IMR-90 (cell line): ENCODE data around the gene SERF1A. TPM values are rescaled to one million over a fixed set of nuclear protein-coding genes. Genes with fewer than 3 reads are reported as not detected.
"Not testable (repeated sequence)": the region's sequence is repeated elsewhere in the genome, so short reads cannot be mapped to it uniquely, and the experiment has no call there.

ENCODE experiments used
- ATAC-seq: fragments of 200-7000 bp; cut with Tn5 transposase; 2 replicates; pipeline ENCODE4 v1.9.1; 2020; ENCODE audit warnings: low read depth, mild to moderate bottlenecking, moderate library complexity
- BruUV-seq: library from RNA; stranded (reverse); fragments of 400-500 nt; replicated peaks from 2 replicates; lab custom pipeline; 2021; lab: Mats Ljungman, UMichigan
- CTCF ChIA-PET: fragments of 300-600 bp; formaldehyde crosslinking; extraction: SDS; loops from one replicate; lab custom pipeline; 2021; ENCODE audit warnings: antibody characterized with exemption; lab: Yijun Ruan, JAX
- POLR2A ChIA-PET: fragments of 300-600 bp; sonication (Branson Sonifier 250); formaldehyde crosslinking; loops from one replicate; lab custom pipeline; 2022; ENCODE audit warnings: antibody characterized with exemption; ENCODE audit not compliant: unreplicated experiment; lab: Charles Lee
- DNase-seq: peaks from one replicate; pipeline ENCODE4 v3.0.0; 2013
- H2AFZ ChIP-seq: replicated peaks from 2 replicates; pipeline ENCODE3; 2013; ENCODE audit warnings: low read length, mild to moderate bottlenecking; ENCODE audit not compliant: poor library complexity
- H2AK5ac ChIP-seq: 2 replicates; pipeline ENCODE4 v1.6.1; 2013; ENCODE audit warnings: low read depth, low read length, inconsistent platforms
- H2AK9ac ChIP-seq: replicated peaks from 2 replicates; pipeline ENCODE3; 2013; ENCODE audit warnings: mild to moderate bottlenecking, low read depth, low read length, moderate library complexity; ENCODE audit not compliant: poor library complexity
- H2BK120ac ChIP-seq: 2 replicates; pipeline ENCODE4 v1.6.1; 2013; ENCODE audit warnings: low read depth, low read length, inconsistent platforms
- H2BK15ac ChIP-seq: 3 replicates; pipeline ENCODE4 v1.6.1; 2013; ENCODE audit warnings: low read depth, low read length, inconsistent platforms
- H2BK20ac ChIP-seq: 2 replicates; pipeline ENCODE4 v1.6.1; 2013; ENCODE audit warnings: low read depth, mild to moderate bottlenecking, inconsistent platforms, low read length, moderate library complexity
- H2BK5ac ChIP-seq: 2 replicates; pipeline ENCODE4 v1.6.1; 2013; ENCODE audit warnings: mild to moderate bottlenecking, low read depth, low read length, inconsistent platforms; ENCODE audit not compliant: poor library complexity, severe bottlenecking
- H3K14ac ChIP-seq: replicated peaks from 2 replicates; pipeline ENCODE4 v1.6.1; 2013; ENCODE audit warnings: low read depth, low read length, inconsistent platforms
- H3K18ac ChIP-seq: 2 replicates; pipeline ENCODE4 v1.6.1; 2013; ENCODE audit warnings: low read depth, low read length, control low read depth
- H3K23ac ChIP-seq: 2 replicates; pipeline ENCODE4 v1.6.1; 2013; ENCODE audit warnings: low read depth, low read length, inconsistent platforms
- H3K27ac ChIP-seq: 2 replicates; pipeline ENCODE4 v1.5.1; 2013; ENCODE audit warnings: mild to moderate bottlenecking, control low read depth, low read length; ENCODE audit not compliant: insufficient read depth
- H3K27me3 ChIP-seq: 2 replicates; pipeline ENCODE4 v1.6.1; 2013; ENCODE audit warnings: low read length; ENCODE audit not compliant: control insufficient read depth, insufficient read depth
- H3K36me3 ChIP-seq: 2 replicates; pipeline ENCODE4 v1.6.1; 2013; ENCODE audit warnings: low read length, mixed read lengths; ENCODE audit not compliant: control insufficient read depth, insufficient read depth
- H3K4ac ChIP-seq: 2 replicates; pipeline ENCODE4 v1.6.1; 2013; ENCODE audit warnings: low read depth, low read length, inconsistent platforms
- H3K4me1 ChIP-seq: 2 replicates; pipeline ENCODE4 v1.6.1; 2013; ENCODE audit warnings: low read length, mixed read lengths; ENCODE audit not compliant: control insufficient read depth, insufficient read depth
- H3K4me2 ChIP-seq: 2 replicates; pipeline ENCODE4 v1.6.1; 2013; ENCODE audit warnings: low read depth, mild to moderate bottlenecking, control low read depth, low read length, moderate library complexity
- H3K4me3 ChIP-seq: 2 replicates; pipeline ENCODE4 v1.5.1; 2013; ENCODE audit warnings: low read depth, mild to moderate bottlenecking, control low read depth, low read length, moderate library complexity; ENCODE audit not compliant: insufficient read depth
- H3K56ac ChIP-seq: 2 replicates; pipeline ENCODE4 v1.6.1; 2013; ENCODE audit warnings: low read length, inconsistent platforms; ENCODE audit not compliant: insufficient read depth; ENCODE audit errors: extremely low read depth
- H3K79me1 ChIP-seq, 2 experiments: 2 replicates each; pipeline ENCODE4 v1.6.1; 2013; ENCODE audit warnings: low read length in 2 of 2, inconsistent platforms in 1 of 2, low read depth in 1 of 2
- H3K9ac ChIP-seq: 2 replicates; pipeline ENCODE4 v1.6.1; 2013; ENCODE audit warnings: low read depth, low read length, control low read depth
- H3K9me1 ChIP-seq: 2 replicates; pipeline ENCODE4 v1.6.1; 2013; ENCODE audit warnings: low read length, inconsistent platforms; ENCODE audit not compliant: insufficient read depth
- H3K9me3 ChIP-seq: 2 replicates; pipeline ENCODE4 v1.6.1; 2013; ENCODE audit warnings: low read length; ENCODE audit not compliant: control insufficient read depth, insufficient read depth
- H4K20me1 ChIP-seq: 2 replicates; pipeline ENCODE4 v1.6.1; 2013; ENCODE audit warnings: low read length, inconsistent platforms; ENCODE audit not compliant: insufficient read depth
- H4K5ac ChIP-seq: 2 replicates; pipeline ENCODE4 v1.6.1; 2013; ENCODE audit warnings: mild to moderate bottlenecking, low read depth, low read length, control low read depth
- H4K8ac ChIP-seq, 2 experiments: 2 replicates each; pipeline ENCODE4 v1.6.1; 2013; ENCODE audit warnings: low read depth in 2 of 2, low read length in 2 of 2, control low read depth in 1 of 2, inconsistent platforms in 1 of 2
- H4K91ac ChIP-seq: 2 replicates; pipeline ENCODE4 v1.6.1; 2013; ENCODE audit warnings: low read depth, low read length, inconsistent platforms; ENCODE audit not compliant: insufficient read depth
- WGBS, 2 experiments: methylation state at CpG; one replicate each; pipeline versions ENCODE4 v1.1.5 to v1.1.7; 2013; ENCODE audit warnings: missing lambda C conversion rate in 2 of 2; ENCODE audit not compliant: insufficient read length in 1 of 2; ENCODE audit errors: extremely low coverage in 2 of 2; 5-methylcytosine and 5-hydroxymethylcytosine counted together
- dilution Hi-C: fragments of 300-500 bp; cut with HindIII; formaldehyde crosslinking; loops from one replicate; pipeline ENCODE4 v1.14.3; 2018; ENCODE audit warnings: low sequenced_read_pairs; ENCODE audit not compliant: unreplicated experiment
- in situ Hi-C: fragments of 300-500 bp; cut with MboI; formaldehyde crosslinking; loops from 3 replicates; pipeline ENCODE4 v1.14.3; 2019; ENCODE audit warnings: low sequenced_read_pairs, inconsistent platforms, mixed read lengths
- intact Hi-C: fragments of 100-400 bp; cut with micrococcal nuclease; formaldehyde crosslinking; loops from 2 replicates; pipeline ENCODE4 v1.10.0; 2022
- microRNA-seq, 2 experiments: library from miRNA; stranded (forward) in 1 of 2; unstranded in 1 of 2; fragments of 10-50 nt in 1 of 2; fragments of <30 nt in 1 of 2; gene quantifications in 1 of 2; microRNA quantifications in 1 of 2; one replicate each; pipeline versions ENCODE3 to v1.1.0; 2013 to 2020; ENCODE audit not compliant: insufficient read depth in 1 of 2, insufficient read length in 1 of 2, unreplicated experiment in 1 of 2
- polyA plus RNA-seq, 3 experiments: library from polyadenylated mRNA; depleted of rRNA; stranded (reverse); fragments of >200 nt; gene quantifications; 2 replicates each; pipeline ENCODE4 v1.2.3, GENCODE V29; 2012; ENCODE audit warnings: low replicate concordance in 1 of 3
- small RNA-seq, 5 experiments: library from RNA; depleted of rRNA; stranded (forward); fragments of <200 nt; gene quantifications; one replicate each; pipeline ENCODE3, GENCODE V24; 2012
- total RNA-seq: library from RNA; depleted of rRNA; stranded (reverse); fragments of >200 nt; gene quantifications from 2 replicates; pipeline ENCODE4 v1.2.3, GENCODE V29; 2012; rRNA removed

The SERF1A gene
- total and polyA plus RNA-seq, 2 of the 4 experiments (the other 2 are of a cell fraction) = 2.2 to 3.7 TPM

GRCh38 chr5:70953068-70953467 is 52.6 kb downstream of the SERF1A start:
- H3K36me3 ChIP-seq, H2AFZ ChIP-seq, H3K9me1 ChIP-seq, H4K8ac ChIP-seq, H2AK9ac ChIP-seq, H3K4me2 ChIP-seq, H3K9me3 ChIP-seq, DNase-seq, POLR2A ChIA-PET, H3K14ac ChIP-seq, BruUV-seq, H4K5ac ChIP-seq, H3K27ac ChIP-seq, ATAC-seq, H2AK5ac ChIP-seq, H3K4ac ChIP-seq, dilution Hi-C loops, intact Hi-C loops, H2BK15ac ChIP-seq, H2BK20ac ChIP-seq, H3K9ac ChIP-seq, H4K20me1 ChIP-seq, H3K79me1 ChIP-seq, H3K23ac ChIP-seq, H3K27me3 ChIP-seq, CTCF ChIA-PET, in situ Hi-C loops, H3K4me3 ChIP-seq, H3K56ac ChIP-seq, H3K18ac ChIP-seq, H2BK5ac ChIP-seq, H3K4me1 ChIP-seq, H4K91ac ChIP-seq, H2BK120ac ChIP-seq: not testable (repeated sequence)
- WGBS, 2 experiments = no CpG with 5 or more reads among the region's 10 CpGs

Small RNA genes within 50 kb of the gene (microRNA-seq; reads per million reads assigned to microRNA genes)
- gene CDH12P1 (ENCODE audit: insufficient read depth, insufficient read length) = not detected

Small RNA genes within 50 kb of the gene (small RNA-seq; reads per million reads assigned to genes)
- 0 reads per million in 5 experiments for gene CDH12P1

Other genes starting within 250 kb of the SERF1A start
- 18.3 and 25.8 TPM in 2 replicates for gene SMN1, start 24.4 kb downstream of the SERF1A start, total RNA-seq
- gene SMN1, start 24.4 kb downstream of the SERF1A start, polyA plus RNA-seq (2012; rRNA removed) = 18.9 and 19.7 TPM in 2 replicates
- 1.3 and 1.7 TPM in 2 replicates for gene NAIP, start 124.7 kb downstream of the SERF1A start, total RNA-seq
- 1.3 and 2.2 TPM in 2 replicates for gene NAIP, start 124.7 kb downstream of the SERF1A start, polyA plus RNA-seq (2012; rRNA removed)
- gene GTF2H2, start 167.0 kb downstream of the SERF1A start, total RNA-seq = 18.1 and 22.2 TPM in 2 replicates
- gene GTF2H2, start 167.0 kb downstream of the SERF1A start, polyA plus RNA-seq (2012; rRNA removed) = 9.9 and 13.9 TPM in 2 replicates